CD4-positive, alpha-beta T cell treated with Interleukin-21 for 1 hour (primary cell): ENCODE results near the gene TRO.
A peak's percentile ranks its signal among the peaks of the same experiment; 100 is the strongest.

Experiments
- DNase-seq: peaks from one replicate; pipeline ENCODE4 v3.0.0-alpha.2; 2020

The TRO gene

DNA sequence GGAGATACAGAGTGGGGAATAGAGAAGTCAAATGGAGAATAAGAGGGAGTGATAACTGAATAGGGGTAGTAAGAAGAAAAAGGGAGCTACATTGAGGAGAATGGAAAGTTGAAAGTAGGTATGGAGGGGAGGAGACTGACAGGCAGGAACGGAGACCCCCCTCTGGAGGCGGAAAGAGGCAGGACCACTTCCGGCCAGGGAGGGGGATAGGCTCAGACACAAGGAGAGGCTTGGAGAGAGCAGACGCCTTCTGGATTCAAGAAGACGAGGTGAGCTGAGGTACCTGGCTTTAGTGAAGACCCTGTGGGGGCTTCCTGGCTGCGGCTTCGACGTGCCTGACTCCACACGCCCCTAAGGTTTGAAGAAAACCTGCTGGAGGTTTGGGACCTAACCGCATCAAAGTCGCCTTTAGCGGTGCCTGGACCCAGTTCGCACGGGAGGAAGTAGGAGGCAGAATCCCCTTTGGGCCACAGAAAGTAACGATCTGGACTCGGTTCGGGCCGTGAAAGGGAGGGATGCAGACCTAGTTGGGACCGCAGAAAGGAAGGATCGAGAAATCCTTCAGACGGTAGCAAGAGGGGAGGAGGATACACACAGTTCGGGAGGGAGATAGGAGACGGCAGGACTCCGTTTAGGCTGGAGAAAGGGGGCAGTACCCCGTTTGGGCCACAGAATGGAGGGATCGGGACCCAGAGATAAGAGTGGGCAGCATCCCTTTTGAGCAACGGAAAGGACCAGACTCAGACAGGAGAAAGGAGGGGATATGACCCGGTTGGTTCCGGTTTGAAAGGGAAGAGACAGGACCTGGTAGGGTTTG is at the start of gene TRO:
TRO (plus strand) TSS at position 215 of the 817 bp plus-strand sequence. CDS start 1,423 bp downstream, outside the sequence.
- peak; percentile 1 for DNase-seq

- no peak for DNase-seq
These were observed 34.9 kb upstream of the TRO start for GRCh38 chrX:54885740-54886139.

DNA sequence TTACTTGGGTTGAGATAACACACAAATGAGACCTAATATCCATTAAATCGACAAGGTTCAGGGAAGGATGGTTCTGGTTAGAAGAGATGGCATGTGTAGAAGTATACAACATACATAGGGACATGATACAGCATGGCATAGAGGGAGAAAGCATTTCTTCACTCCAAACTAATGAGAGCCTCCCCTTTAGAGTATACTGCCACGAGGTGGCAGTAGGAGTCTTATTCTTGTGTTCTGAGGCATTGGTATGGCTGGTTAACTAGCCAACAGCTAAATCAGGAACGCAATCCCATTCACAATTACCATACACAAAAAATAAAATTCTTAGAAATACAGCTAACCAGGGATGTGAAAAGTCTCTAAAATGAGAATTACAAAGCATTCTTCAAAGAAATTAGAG is 29.1 kb upstream of the TRO start:
- DNase-seq = peak; percentile 55

DNA sequence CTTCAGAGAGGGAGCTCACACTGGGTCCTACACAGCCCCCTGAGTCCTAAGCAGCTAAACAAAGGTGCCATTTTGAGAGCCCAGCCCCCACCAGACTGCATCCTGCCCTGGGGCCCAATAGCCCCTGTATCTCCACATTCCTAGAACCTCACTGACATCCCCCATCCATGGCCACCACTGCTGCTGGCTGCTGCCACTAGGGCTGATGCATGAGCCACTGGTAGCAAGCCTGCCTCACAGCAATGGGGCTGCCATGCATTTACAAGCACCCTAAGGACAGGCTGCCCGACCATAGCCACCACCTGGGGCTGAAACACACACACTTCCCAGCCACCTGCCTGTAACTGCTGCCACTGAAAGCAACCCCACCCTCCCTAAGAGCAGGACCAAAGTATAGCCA is 26.5 kb upstream of the TRO start:
- no peak for DNase-seq

- no peak for DNase-seq
These were observed 10.7 kb upstream of the TRO start for GRCh38 chrX:54909941-54910340.

DNA sequence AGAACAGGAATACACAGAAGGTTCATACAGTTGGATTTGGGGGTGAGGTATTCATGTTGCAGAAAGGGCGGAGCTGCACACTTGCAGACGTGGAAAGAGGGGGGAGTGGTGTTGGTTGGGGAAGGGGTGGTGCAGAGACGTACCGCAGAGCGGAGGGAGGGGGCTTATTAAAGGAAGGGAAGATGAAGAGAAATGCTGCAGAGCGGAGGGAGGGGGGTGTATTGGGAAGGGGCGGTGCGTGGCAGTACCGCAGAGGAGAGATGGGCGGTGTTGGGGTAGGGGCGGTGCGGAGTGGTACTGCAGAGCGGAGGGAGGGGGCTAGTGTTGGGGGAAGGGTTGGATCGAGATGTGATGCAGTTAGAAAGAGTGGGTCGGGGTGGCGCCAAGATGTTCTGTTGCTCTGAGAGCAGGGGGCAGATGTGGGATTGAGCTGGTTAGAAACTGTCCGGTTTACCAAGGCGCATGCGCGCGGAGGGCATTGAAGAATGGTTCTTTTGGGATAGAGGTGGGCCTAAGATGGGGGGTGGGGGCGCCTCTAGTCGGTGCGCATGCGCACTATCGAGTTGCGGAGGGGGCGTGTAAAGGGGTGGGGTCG is 900 bp downstream of the TRO start:
- DNase-seq = peak; percentile 57

DNA sequence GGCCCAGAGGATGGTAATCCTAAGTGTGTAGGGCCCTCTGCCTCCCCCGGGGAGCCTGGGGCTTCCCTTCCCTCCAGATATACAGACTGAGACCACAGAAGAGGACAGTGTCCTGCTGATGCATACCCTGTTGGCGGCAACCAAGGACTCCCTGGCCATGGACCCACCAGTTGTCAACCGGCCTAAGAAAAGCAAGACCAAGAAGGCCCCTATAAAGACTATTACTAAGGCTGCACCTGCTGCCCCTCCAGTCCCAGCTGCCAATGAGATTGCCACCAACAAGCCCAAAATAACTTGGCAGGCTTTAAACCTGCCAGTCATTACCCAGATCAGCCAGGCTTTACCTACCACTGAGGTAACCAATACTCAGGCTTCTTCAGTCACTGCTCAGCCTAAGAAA is 1.9 kb downstream of the TRO start:
- DNase-seq = no peak

- DNase-seq = no peak
These were observed 2.8 kb downstream of the TRO start for GRCh38 chrX:54923376-54923775.

DNA sequence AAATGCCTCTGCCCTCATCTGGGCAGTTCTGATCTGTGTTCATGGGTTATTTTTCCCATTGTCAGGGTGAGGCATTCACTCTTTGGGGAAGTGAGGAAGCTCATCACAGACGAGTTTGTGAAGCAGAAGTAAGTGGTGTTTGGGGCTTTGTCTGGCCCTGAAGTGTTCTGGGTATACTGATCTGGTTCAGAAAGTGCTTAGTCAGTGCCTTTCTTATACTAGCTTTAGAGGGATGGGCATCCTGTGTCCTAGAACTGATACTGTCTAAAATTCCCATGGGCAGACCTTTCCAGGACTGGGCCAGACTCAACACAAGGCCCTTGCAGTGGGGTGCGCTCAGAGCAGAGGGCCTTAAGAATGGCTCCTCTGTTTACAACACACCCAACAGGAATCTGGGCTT is 6.4 kb downstream of the TRO start:
- DNase-seq = no peak

DNA sequence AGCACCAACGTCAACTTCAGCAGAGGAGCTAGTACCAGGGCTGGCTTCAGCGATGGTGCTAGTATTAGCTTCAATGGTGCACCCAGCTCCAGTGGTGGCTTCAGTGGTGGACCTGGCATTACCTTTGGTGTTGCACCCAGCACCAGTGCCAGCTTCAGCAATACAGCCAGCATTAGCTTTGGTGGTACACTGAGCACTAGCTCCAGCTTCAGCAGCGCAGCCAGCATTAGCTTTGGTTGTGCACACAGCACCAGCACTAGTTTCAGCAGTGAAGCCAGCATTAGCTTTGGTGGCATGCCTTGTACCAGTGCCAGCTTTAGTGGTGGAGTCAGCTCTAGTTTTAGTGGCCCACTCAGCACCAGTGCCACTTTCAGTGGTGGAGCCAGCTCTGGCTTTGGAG is 8.3 kb downstream of the TRO start:
- no peak for DNase-seq

DNA sequence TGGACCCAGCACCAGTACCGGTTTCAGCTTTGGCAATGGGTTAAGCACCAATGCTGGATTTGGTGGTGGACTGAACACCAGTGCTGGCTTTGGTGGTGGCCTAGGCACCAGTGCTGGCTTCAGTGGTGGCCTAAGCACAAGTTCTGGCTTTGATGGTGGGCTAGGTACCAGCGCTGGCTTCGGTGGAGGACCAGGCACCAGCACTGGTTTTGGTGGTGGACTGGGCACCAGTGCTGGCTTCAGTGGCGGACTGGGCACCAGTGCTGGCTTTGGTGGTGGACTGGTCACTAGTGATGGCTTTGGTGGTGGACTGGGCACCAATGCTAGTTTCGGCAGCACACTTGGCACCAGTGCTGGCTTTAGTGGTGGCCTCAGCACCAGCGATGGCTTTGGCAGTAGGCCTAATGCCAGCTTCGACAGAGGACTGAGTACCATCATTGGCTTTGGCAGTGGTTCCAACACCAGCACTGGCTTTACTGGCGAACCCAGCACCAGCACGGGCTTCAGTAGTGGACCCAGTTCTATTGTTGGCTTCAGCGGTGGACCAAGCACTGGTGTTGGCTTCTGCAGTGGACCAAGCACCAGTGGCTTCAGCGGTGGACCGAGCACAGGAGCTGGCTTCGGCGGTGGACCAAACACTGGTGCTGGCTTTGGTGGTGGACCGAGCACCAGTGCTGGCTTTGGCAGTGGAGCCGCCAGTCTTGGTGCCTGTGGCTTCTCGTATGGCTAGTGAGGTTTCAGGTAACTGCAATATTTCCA is 9.8 kb downstream of the TRO start:
- no peak for DNase-seq

- no peak for DNase-seq
These were observed 10.5 kb downstream of the TRO start for GRCh38 chrX:54931107-54931506.

DNA sequence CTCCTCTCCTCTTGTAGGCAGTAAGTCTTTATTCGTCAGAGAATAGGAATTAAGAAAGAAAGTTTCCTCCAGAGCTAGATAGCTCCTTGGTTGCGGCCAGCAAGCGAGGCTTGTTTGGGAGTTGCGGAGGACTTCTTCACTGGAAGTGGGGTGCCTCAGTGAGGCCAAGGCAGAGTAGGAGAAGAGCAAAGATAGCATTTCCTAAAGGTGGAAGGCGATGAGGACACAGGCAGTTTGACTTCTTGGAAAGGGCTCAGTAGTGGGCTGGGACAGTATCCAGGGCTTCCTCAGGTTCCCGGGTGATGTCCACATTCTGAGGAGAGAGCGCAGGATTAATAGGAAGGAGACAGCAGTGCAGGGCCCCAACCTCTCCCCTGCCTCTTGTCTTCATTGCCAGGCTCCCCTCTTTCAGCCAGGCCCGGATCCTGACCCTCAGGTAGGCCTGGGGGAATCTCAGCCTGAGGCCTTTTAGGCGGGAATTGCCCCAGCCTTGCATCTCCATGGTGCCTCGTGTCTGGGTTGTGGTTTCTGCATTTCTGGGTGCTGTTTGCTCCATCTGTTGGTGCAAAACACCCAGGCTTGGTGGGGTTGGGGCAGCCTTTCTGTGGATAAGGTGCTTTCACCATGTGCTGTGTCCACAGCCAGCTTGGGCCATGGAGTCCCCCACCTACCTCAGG is 12.7 kb downstream of the TRO start:
- no peak for DNase-seq

GRCh38 chrX:54934058-54934457 is 13.4 kb downstream of the TRO start:
- DNase-seq = no peak

GRCh38 chrX:54934890-54935289 is 14.3 kb downstream of the TRO start:
- DNase-seq = no peak

- no peak for DNase-seq
These were observed 14.7 kb downstream of the TRO start for GRCh38 chrX:54935306-54935705.

DNA sequence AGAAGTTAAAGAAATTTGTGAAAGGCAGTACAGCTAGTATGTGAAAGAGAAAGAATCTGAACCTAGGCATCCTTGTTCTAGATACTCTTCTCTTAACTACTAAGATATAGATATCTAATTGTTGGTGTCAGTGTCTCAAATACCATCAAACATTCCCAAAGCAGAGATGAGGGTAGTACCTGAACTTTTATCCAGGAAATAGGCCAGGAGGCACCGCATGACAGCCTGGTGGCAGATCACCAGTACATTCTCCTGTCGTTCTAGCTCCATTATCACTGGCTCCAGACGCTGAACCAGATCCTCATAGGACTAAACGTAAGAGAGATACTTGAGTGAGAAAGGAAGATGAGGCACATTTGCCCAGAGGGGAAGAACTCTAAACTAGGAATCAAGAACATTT is 16.8 kb downstream of the TRO start:
- no peak for DNase-seq

GRCh38 chrX:54944816-54945215 is 24.2 kb downstream of the TRO start:
- DNase-seq = no peak

GRCh38 chrX:54945224-54945623 is 24.6 kb downstream of the TRO start:
- DNase-seq = no peak

GRCh38 chrX:54950730-54951375 is 30.2 kb downstream of the TRO start:
- DNase-seq = no peak

- DNase-seq = no peak
These were observed 41.1 kb downstream of the TRO start for GRCh38 chrX:54961750-54962149.

- DNase-seq = peak; percentile 11
These were observed 44.3 kb downstream of the TRO start for GRCh38 chrX:54964766-54965497.
